Chondrocyte (in vitro differentiated cells): ENCODE results near the gene LDAH. TPM values are rescaled to one million over a fixed set of nuclear protein-coding genes. Genes with fewer than 3 reads are reported as not detected.

ENCODE experiments used
- DNase-seq: peaks from one replicate; pipeline ENCODE4 v3.0.0; 2021; ENCODE audit warnings: mixed read lengths, low spot score
- H3K27ac Mint-ChIP-seq: one replicate; pipeline ENCODE4 v1.8.0; 2021; ENCODE audit warnings: mild to moderate bottlenecking, moderate library complexity, mixed read lengths; ENCODE audit not compliant: unreplicated experiment
- H3K27me3 Mint-ChIP-seq: 2 replicates; pipeline ENCODE4 v1.8.0; 2021; ENCODE audit warnings: low read depth, mixed read lengths
- H3K36me3 Mint-ChIP-seq: 2 replicates; pipeline ENCODE4 v1.8.0; 2021; ENCODE audit warnings: low read depth, mixed read lengths
- H3K4me1 Mint-ChIP-seq: 2 replicates; pipeline ENCODE4 v1.8.0; 2021; ENCODE audit warnings: low read depth, mild to moderate bottlenecking, mixed read lengths
- H3K4me3 Mint-ChIP-seq: one replicate; pipeline ENCODE4 v1.8.0; 2021; ENCODE audit warnings: mild to moderate bottlenecking, moderate library complexity, mixed read lengths; ENCODE audit not compliant: unreplicated experiment
- H3K9me3 Mint-ChIP-seq: 2 replicates; pipeline ENCODE4 v1.8.0; 2021; ENCODE audit warnings: low read depth, mixed read lengths
- total RNA-seq: library from RNA; stranded (reverse); gene quantifications from 3 replicates; pipeline ENCODE4 v1.2.1, GENCODE V29; 2021
- TF ChIP-seq, protein P1 (sequence below): fragments of 200-600 bp; sonication (generic); IDR thresholded peaks from 2 replicates; pipeline ENCODE4 v1.5.0; 2021; ENCODE audit warnings: antibody characterized with exemption, mild to moderate bottlenecking, moderate library complexity

Gene LDAH
- total RNA-seq, 1 donor from 2014 or later: 18.1 TPM

DNA sequence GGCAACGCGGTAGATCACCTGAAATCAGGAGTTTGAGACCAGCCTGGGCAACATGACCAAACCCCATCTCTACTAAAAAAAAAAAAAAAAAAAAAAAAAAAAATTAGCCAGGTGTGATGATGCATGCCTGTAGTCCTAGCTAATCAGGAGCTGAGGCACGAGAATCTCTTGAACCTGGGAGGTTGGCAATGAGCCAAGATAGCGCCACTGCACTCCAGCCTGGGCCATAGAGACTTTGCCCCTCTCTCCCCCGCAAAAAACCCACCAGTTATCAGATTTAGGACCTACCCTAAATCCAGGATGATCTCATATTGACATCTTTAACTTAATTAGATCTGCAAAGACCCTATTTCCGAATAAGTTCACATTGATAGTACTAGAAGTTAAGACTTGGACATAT is 29.2 kb upstream of the LDAH start:
- no peak overlapping the region for H3K27ac Mint-ChIP-seq
- no peak for DNase-seq
- TF ChIP-seq, protein P1, sequence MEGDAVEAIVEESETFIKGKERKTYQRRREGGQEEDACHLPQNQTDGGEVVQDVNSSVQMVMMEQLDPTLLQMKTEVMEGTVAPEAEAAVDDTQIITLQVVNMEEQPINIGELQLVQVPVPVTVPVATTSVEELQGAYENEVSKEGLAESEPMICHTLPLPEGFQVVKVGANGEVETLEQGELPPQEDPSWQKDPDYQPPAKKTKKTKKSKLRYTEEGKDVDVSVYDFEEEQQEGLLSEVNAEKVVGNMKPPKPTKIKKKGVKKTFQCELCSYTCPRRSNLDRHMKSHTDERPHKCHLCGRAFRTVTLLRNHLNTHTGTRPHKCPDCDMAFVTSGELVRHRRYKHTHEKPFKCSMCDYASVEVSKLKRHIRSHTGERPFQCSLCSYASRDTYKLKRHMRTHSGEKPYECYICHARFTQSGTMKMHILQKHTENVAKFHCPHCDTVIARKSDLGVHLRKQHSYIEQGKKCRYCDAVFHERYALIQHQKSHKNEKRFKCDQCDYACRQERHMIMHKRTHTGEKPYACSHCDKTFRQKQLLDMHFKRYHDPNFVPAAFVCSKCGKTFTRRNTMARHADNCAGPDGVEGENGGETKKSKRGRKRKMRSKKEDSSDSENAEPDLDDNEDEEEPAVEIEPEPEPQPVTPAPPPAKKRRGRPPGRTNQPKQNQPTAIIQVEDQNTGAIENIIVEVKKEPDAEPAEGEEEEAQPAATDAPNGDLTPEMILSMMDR: no peak
- no peaks in the 10 kb centered on the region for H3K9me3 Mint-ChIP-seq
- H3K27me3 Mint-ChIP-seq: peaks cover 28% of the 10 kb centered on the region
- H3K36me3 Mint-ChIP-seq: no peaks in the 10 kb centered on the region
- no peak overlapping the region for H3K4me3 Mint-ChIP-seq
- no peaks in the 10 kb centered on the region for H3K4me1 Mint-ChIP-seq

- DNase-seq: no peak
- TF ChIP-seq, protein P1: no peak
- Mint-ChIP-seq H3K4me1 (no peaks in the 10 kb centered on the region), H3K36me3 (no peaks in the 10 kb centered on the region), H3K9me3 (no peaks in the 10 kb centered on the region), H3K4me3 (no peak overlapping the region), H3K27me3 (peaks cover 52% of the 10 kb centered on the region), H3K27ac (no peak overlapping the region)
Observed at GRCh38 chr2:20844246-20844645, 21.3 kb upstream of the LDAH start.

GRCh38 chr2:20839052-20839451 is 16.2 kb upstream of the LDAH start:
- DNase-seq: no peak
- no peak overlapping the region for H3K27ac Mint-ChIP-seq
- no peak overlapping the region for H3K4me3 Mint-ChIP-seq
- H3K4me1 Mint-ChIP-seq: no peaks in the 10 kb centered on the region
- H3K27me3 Mint-ChIP-seq: peaks cover 60% of the 10 kb centered on the region
- no peaks in the 10 kb centered on the region for H3K9me3 Mint-ChIP-seq
- H3K36me3 Mint-ChIP-seq: no peaks in the 10 kb centered on the region
- TF ChIP-seq, protein P1: no peak

DNA sequence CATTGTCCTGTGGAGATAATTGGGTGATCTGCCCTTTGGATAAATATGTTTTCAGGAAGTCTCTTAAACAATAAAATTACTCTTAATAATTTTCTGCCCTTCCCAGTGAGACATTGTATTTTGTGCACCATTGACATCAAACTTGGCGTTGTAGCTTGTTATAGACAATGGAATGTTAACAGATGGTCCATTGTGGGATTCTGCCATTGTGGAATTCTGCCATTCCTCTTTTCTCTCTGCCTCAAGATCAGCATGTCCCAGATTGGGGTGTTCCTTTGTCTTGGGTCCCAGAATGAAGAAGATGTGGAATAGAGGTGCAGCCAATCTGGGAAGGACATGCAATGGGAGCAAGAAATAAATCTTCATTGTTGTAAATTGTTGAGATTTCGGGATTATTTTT is 15.1 kb upstream of the LDAH start:
- Mint-ChIP-seq H3K4me1 (no peaks in the 10 kb centered on the region), H3K4me3 (no peak overlapping the region), H3K27ac (no peak overlapping the region), H3K36me3 (no peaks in the 10 kb centered on the region), H3K27me3 (peaks cover 57% of the 10 kb centered on the region), H3K9me3 (no peaks in the 10 kb centered on the region)
- TF ChIP-seq, protein P1: no peak
- no peak for DNase-seq

- Mint-ChIP-seq H3K4me1 (no peaks in the 10 kb centered on the region), H3K27ac (no peak overlapping the region), H3K36me3 (no peaks in the 10 kb centered on the region), H3K4me3 (no peak overlapping the region), H3K27me3 (peaks cover 50% of the 10 kb centered on the region), H3K9me3 (no peaks in the 10 kb centered on the region)
- no peak for DNase-seq
- TF ChIP-seq, protein P1: no peak
Observed at GRCh38 chr2:20836521-20836920, 13.6 kb upstream of the LDAH start.
